SK-N-SH (cell line): Measurements from ENCODE around the gene MOBP. TPM values are rescaled to one million over a fixed set of nuclear protein-coding genes. Genes with fewer than 3 reads are reported as not detected.

Source experiments
- CTCF ChIA-PET: fragments of 300-600, 350-600 bp; formaldehyde crosslinking; extraction: SDS; loops from one replicate; lab custom pipeline; 2021; lab: Yijun Ruan, JAX
- POLR2A ChIA-PET: fragments of 350-600 bp; sonication (Branson Sonifier 250); formaldehyde crosslinking; extraction: SDS; loops from one replicate; lab custom pipeline; 2020; ENCODE audit warnings: antibody characterized with exemption, inconsistent platforms; lab: Yijun Ruan, JAX
- DNase-seq: peaks from one replicate; pipeline ENCODE4 v3.0.0; 2012
- H2AFZ ChIP-seq: fragments of 200-600 bp; sonication (generic); 2 replicates; pipeline ENCODE4 v1.8.1; 2016; ENCODE audit warnings: antibody characterized with exemption, mild to moderate bottlenecking, low read depth
- H3F3A ChIP-seq: fragments of 200-600 bp; sonication (generic); replicated peaks from 2 replicates; pipeline ENCODE3; 2016; ENCODE audit warnings: antibody characterized with exemption, mild to moderate bottlenecking; ENCODE audit not compliant: insufficient read depth
- H3K27ac ChIP-seq, 2 experiments: fragments of 200-500 bp in 1 of 2; fragments of 200-600 bp in 1 of 2; sonication (Bioruptor generic) in 1 of 2; sonication (generic), shearing (Covaris generic) in 1 of 2; 2 replicates each; pipeline versions ENCODE4 v1.5.1 to v1.6.1; 2014 to 2016; ENCODE audit warnings: low read depth in 2 of 2, inconsistent platforms in 1 of 2, low read length in 1 of 2, mild to moderate bottlenecking in 1 of 2, mixed read lengths in 1 of 2
- H3K27me3 ChIP-seq: fragments of 200-600 bp; sonication (generic), shearing (Covaris generic); 2 replicates; pipeline ENCODE4 v1.6.1; 2016; ENCODE audit warnings: mixed run types; ENCODE audit not compliant: insufficient read depth
- H3K36me3 ChIP-seq, 2 experiments: fragments of 200-500 bp in 1 of 2; fragments of 200-600 bp in 1 of 2; sonication (Bioruptor generic) in 1 of 2; sonication (generic) in 1 of 2; replicated peaks in 1 of 2; 2 replicates each; pipeline versions ENCODE3 to v1.5.1; 2014 to 2016; ENCODE audit warnings: low read length in 1 of 2, mild to moderate bottlenecking in 1 of 2; ENCODE audit not compliant: insufficient read depth in 2 of 2, control insufficient read depth in 1 of 2
- H3K4me1 ChIP-seq, 2 experiments: fragments of 200-500 bp in 1 of 2; fragments of 200-600 bp in 1 of 2; sonication (Bioruptor generic) in 1 of 2; sonication (generic), shearing (Covaris generic) in 1 of 2; 2 replicates each; pipeline versions ENCODE4 v1.5.1 to v1.6.1; 2014 to 2016; ENCODE audit warnings: low read depth in 1 of 2, low read length in 1 of 2, mixed run types in 1 of 2; ENCODE audit not compliant: insufficient read depth in 2 of 2, control insufficient read depth in 1 of 2
- H3K4me2 ChIP-seq: fragments of 200-600 bp; sonication (generic), shearing (Covaris generic); 2 replicates; pipeline ENCODE4 v1.6.1; 2017; ENCODE audit warnings: mixed run types
- H3K4me3 ChIP-seq, 2 experiments: fragments of 200-500 bp in 1 of 2; fragments of 200-600 bp in 1 of 2; sonication (Bioruptor generic) in 1 of 2; sonication (generic), shearing (Covaris generic) in 1 of 2; 2 replicates each; pipeline versions ENCODE4 v1.5.1 to v1.8.1; 2014 to 2016; ENCODE audit warnings: low read depth in 2 of 2, inconsistent platforms in 1 of 2, low read length in 1 of 2, mild to moderate bottlenecking in 1 of 2, mixed read lengths in 1 of 2, moderate library complexity in 1 of 2
- H3K79me2 ChIP-seq: fragments of 200-600 bp; sonication (generic); 2 replicates; pipeline ENCODE4 v1.8.1; 2017; ENCODE audit warnings: mild to moderate bottlenecking; ENCODE audit not compliant: insufficient read depth
- H3K9ac ChIP-seq: fragments of 200-600 bp; sonication (generic); 2 replicates; pipeline ENCODE4 v1.6.1; 2017; ENCODE audit warnings: mixed run types
- H3K9me2 ChIP-seq: fragments of 200-600 bp; sonication (generic); 2 replicates; pipeline ENCODE4 v1.6.1; 2017; ENCODE audit warnings: mixed run types
- H3K9me3 ChIP-seq: fragments of 200-600 bp; sonication (generic); 2 replicates; pipeline ENCODE4 v1.6.1; 2017; ENCODE audit warnings: mixed run types, mild to moderate bottlenecking, moderate library complexity
- H4K20me1 ChIP-seq: fragments of 200-600 bp; sonication (generic); 2 replicates; pipeline ENCODE4 v1.6.1; 2017; ENCODE audit warnings: mild to moderate bottlenecking, mixed run types; ENCODE audit not compliant: insufficient read depth
- CTCF ChIP-seq: fragments of 200-600 bp; sonication (generic); IDR thresholded peaks from 2 replicates; pipeline ENCODE4 v1.6.1; 2017; ENCODE audit warnings: antibody characterized with exemption, mild to moderate bottlenecking, moderate library complexity
- EZH2phosphoT487 ChIP-seq: fragments of 200-600 bp; sonication (generic); IDR thresholded peaks from 2 replicates; pipeline ENCODE4 v1.6.1; 2017; ENCODE audit warnings: low read depth, mixed run types, mild to moderate bottlenecking, antibody characterized with exemption, moderate library complexity, borderline replicate concordance
- FOXJ3 ChIP-seq: sonication (generic); formaldehyde crosslinking; IDR thresholded peaks from 2 replicates; pipeline ENCODE4 v1.5.1; 2020; ENCODE audit warnings: mild to moderate bottlenecking, missing genetic modification reagents
- FOXM1 ChIP-seq: IDR thresholded peaks from 2 replicates; pipeline ENCODE4 v1.4.0; 2012; ENCODE audit warnings: low read depth, mild to moderate bottlenecking
- GABPA ChIP-seq: IDR thresholded peaks from 2 replicates; pipeline ENCODE4 v1.4.0; 2012; ENCODE audit warnings: low read depth, mild to moderate bottlenecking
- GATA2 ChIP-seq: sonication (generic); formaldehyde crosslinking; IDR thresholded peaks from 2 replicates; pipeline ENCODE4 v1.5.0; 2020; ENCODE audit warnings: mild to moderate bottlenecking, missing genetic modification reagents
- IRF3 ChIP-seq: fragments of 150-350 bp; IDR thresholded peaks from 2 replicates; pipeline ENCODE4 v1.6.1; 2016; ENCODE audit warnings: mild to moderate bottlenecking, low read depth, low read length
- JUND ChIP-seq: IDR thresholded peaks from 2 replicates; pipeline ENCODE4 v1.4.0; 2012
- MEF2A ChIP-seq: IDR thresholded peaks from 2 replicates; pipeline ENCODE4 v1.4.0; 2012; ENCODE audit warnings: low read depth, borderline replicate concordance
- MXI1 ChIP-seq: IDR thresholded peaks from 2 replicates; pipeline ENCODE4 v1.6.1; 2012; ENCODE audit warnings: mild to moderate bottlenecking, low read depth, low read length, improper control_type of control experiment
- NFIC ChIP-seq: IDR thresholded peaks from 2 replicates; pipeline ENCODE4 v1.4.0; 2012; ENCODE audit warnings: borderline replicate concordance
- PBX3 ChIP-seq: IDR thresholded peaks from 2 replicates; pipeline ENCODE4; 2012
- POLR2AphosphoS5 ChIP-seq: IDR thresholded peaks from 2 replicates; pipeline ENCODE4 v1.6.1; 2012; ENCODE audit warnings: low read depth, low read length
- RCOR1 ChIP-seq: fragments of 150-350 bp; IDR thresholded peaks from 2 replicates; pipeline ENCODE4 v1.6.1; 2017; ENCODE audit warnings: antibody characterized with exemption, low read length
- RFX5 ChIP-seq: IDR thresholded peaks from 2 replicates; pipeline ENCODE4 v1.6.1; 2012; ENCODE audit warnings: mild to moderate bottlenecking, improper control_type of control experiment, low read length
- RXRA ChIP-seq: IDR thresholded peaks from 2 replicates; pipeline ENCODE4 v1.4.0; 2012; ENCODE audit warnings: low read depth, mild to moderate bottlenecking, borderline replicate concordance
- SMC3 ChIP-seq: IDR thresholded peaks from 2 replicates; pipeline ENCODE4 v1.6.1; 2012; ENCODE audit warnings: low read depth, low read length, improper control_type of control experiment
- TAF1 ChIP-seq: IDR thresholded peaks from 2 replicates; pipeline ENCODE4 v1.6.1; 2012; ENCODE audit warnings: low read depth, mild to moderate bottlenecking, low read length, moderate library complexity, borderline replicate concordance
- TEAD4 ChIP-seq: IDR thresholded peaks from 2 replicates; pipeline ENCODE4 v1.4.0; 2012; ENCODE audit warnings: mild to moderate bottlenecking, borderline replicate concordance; ENCODE audit not compliant: insufficient read depth
- USF2 ChIP-seq: fragments of 150-350 bp; IDR thresholded peaks from 2 replicates; pipeline ENCODE4 v1.6.1; 2017; ENCODE audit warnings: antibody characterized with exemption, low read length, low read depth, borderline replicate concordance
- WGBS: methylation state at CpG from one replicate; pipeline ENCODE4 v1.1.6; 2017; ENCODE audit warnings: low lambda C conversion rate; 5-methylcytosine and 5-hydroxymethylcytosine counted together
- polyA plus RNA-seq, 3 experiments: library from polyadenylated mRNA; depleted of rRNA; stranded (reverse); fragments of >200 nt; gene quantifications; 2 replicates each; pipeline ENCODE4 v1.2.3, GENCODE V29; 2012

MOBP gene
- polyA plus RNA-seq, 1 of the 3 experiments (the other 2 are of a cell fraction) = not detected

GRCh38 chr3:39501059-39501458, 33.6 kb downstream of the MOBP start (continued):
- TF ChIP-seq CTCF = no peak

GRCh38 chr3:39501968-39502837, 34.7 kb downstream of the MOBP start:
- Histone ChIP-seq H3K4me2 (peak overlapping the region; percentile 37), H2AFZ (0 out of 2 replicates have a peak overlapping the region, but pooled peaks have one; percentile 35)
- WGBS = 12% methylated on average over 30 of the region's 53 CpGs

More at GRCh38 chr3:39501968-39502837, 34.7 kb downstream of the MOBP start:
- Histone ChIP-seq H3K4me1 (peaks cover 0 to 9% of the 10 kb centered on the region in 2 experiments; a peak in 1 of 4 replicates), H3K27ac (no peak overlapping the region), H4K20me1 (no peaks in the 10 kb centered on the region), H3K9me2 (no peaks in the 10 kb centered on the region), H3K4me3 (peak overlapping the region in 1 of 2 experiments; percentile 48; a peak in 2 of 4 replicates), H3K9me3 (no peaks in the 10 kb centered on the region), H3K36me3 (no peaks in the 10 kb centered on the region), H3K27me3 (peaks cover 33% of the 10 kb centered on the region), H3F3A (no peaks in the 10 kb centered on the region), H3K9ac (no peak overlapping the region), H3K79me2 (no peaks in the 10 kb centered on the region)
- ChIA-PET CTCF (interaction anchor here (0.6 to 6.7 kb wide), 4 partner anchors 39 to 99 kb away, joined by 3 to 145 read pairs (median 3); no protein-coding TSS in a partner anchor), POLR2A (no interaction called here)
- TF ChIP-seq FOXM1 (no peak), SMC3 (no peak), TEAD4 (no peak), JUND (no peak), TAF1 (no peak), RCOR1 (no peak), FOXJ3 (CRISPR knock-in tag) (no peak), MEF2A (no peak), PBX3 (no peak), GABPA (no peak), MXI1 (no peak), CTCF (no peak), USF2 (no peak), EZH2phosphoT487 (no peak), IRF3 (no peak), NFIC (no peak), GATA2 (CRISPR knock-in tag) (no peak), RXRA (no peak), RFX5 (no peak), POLR2AphosphoS5 (no peak)
- DNase-seq = peak; percentile 76
